LNCaP clone FGC (cell line): ENCODE measurements around the gene STAB2.

Source experiments
- DNase-seq: peaks from one replicate; pipeline ENCODE4 v3.0.0-alpha.2; 2011; ENCODE audit warnings: low read depth
- H3K4me3 ChIP-seq: 2 replicates; pipeline ENCODE4 v1.5.1; 2011; ENCODE audit warnings: mild to moderate bottlenecking, low read depth, low read length, control low read depth
- CTCF ChIP-seq: IDR thresholded peaks from 2 replicates; pipeline ENCODE4 v1.5.1; 2012; ENCODE audit warnings: mild to moderate bottlenecking; ENCODE audit not compliant: control insufficient read depth, insufficient read depth; ENCODE audit errors: extremely low read depth

STAB2 gene

GRCh38 chr12:103657331-103657730, 70.3 kb downstream of the STAB2 start:
- no peak for TF ChIP-seq CTCF
- DNase-seq, result no peak
- H3K4me3 ChIP-seq, result no peak overlapping the region

GRCh38 chr12:103664626-103665025, 77.6 kb downstream of the STAB2 start:
- no peak overlapping the region for H3K4me3 ChIP-seq
- DNase-seq, result no peak
- no peak for TF ChIP-seq CTCF

- TF ChIP-seq CTCF, result no peak
- no peak for DNase-seq
- H3K4me3 ChIP-seq, result no peak overlapping the region
Measured at GRCh38 chr12:103665971-103666370, 78.9 kb downstream of the STAB2 start.

GRCh38 chr12:103667125-103667524, 80.1 kb downstream of the STAB2 start:
- no peak for DNase-seq
- no peak for TF ChIP-seq CTCF
- H3K4me3 ChIP-seq, result no peak overlapping the region

GRCh38 chr12:103668520-103668919, 81.4 kb downstream of the STAB2 start:
- no peak for TF ChIP-seq CTCF
- H3K4me3 ChIP-seq, result no peak overlapping the region
- DNase-seq, result no peak

DNA sequence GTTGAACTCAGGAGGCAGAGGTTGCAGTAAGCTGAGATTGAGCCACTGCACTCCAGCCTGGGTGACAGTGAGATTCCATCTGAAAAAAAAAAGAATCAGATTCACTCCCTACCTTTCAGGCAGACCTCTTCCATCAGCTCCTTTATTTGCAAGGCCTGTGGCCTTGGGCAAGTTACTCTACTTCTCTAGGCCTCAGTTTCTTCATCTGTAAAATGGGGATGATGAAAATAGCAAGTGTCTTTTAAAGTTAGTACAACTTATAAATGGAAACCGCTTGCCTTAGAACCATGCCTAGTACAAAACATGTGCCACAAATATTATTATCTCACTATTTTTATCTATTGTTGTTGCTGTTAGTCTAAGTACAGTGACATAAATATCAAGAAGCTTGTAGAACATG, 84.3 kb downstream of the STAB2 start:
- no peak for TF ChIP-seq CTCF
- no peak overlapping the region for H3K4me3 ChIP-seq
- no peak for DNase-seq

DNA sequence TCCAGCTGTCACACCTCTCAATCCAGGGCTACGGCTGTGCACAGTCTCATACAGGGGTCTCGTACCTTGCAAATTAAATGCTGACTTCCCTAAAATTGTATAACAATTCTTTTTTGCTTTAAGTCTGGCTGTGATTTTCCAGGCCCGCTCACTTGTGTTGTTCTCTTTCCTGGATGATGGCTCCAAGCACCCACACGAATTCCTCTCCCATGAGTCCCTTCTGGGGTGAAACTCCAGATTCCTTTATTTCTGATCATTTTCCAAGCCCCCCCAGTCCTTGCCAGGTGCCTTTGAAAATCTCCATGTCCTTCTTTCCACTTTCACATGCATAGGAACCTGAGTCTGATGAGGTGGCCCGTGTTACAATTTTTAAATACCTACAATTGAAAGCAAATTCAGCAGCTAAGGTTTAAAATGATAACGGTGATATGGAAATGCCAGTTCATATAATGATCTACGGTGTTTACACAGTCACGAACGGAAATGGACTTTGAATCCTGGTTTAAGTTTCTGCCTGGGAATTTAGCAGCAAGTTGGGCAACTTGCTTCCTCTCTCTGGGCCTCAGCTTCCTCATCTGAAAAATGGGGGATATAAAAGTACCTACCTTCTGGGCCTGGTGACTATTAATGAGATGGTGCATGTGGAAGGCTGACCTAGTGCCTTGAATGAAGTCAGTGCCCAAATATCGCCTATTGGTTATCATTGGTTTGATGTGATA, 85.5 kb downstream of the STAB2 start:
- H3K4me3 ChIP-seq, result no peak overlapping the region
- no peak for TF ChIP-seq CTCF
- no peak for DNase-seq
